ENCODE results near the gene SLC25A19. TPM values are rescaled to one million over a fixed set of nuclear protein-coding genes. Genes with fewer than 3 reads are reported as not detected.
A peak's percentile ranks its signal among the peaks of the same experiment; 100 is the strongest.
"Not testable (repeated sequence)": the region's sequence is repeated elsewhere in the genome, so short reads cannot be mapped to it uniquely, and the experiment has no call there.

The SLC25A19 gene
- total RNA-seq, 1 experiment from 2014 or later, result 7.3 TPM

GRCh38 chr17:75267411-75268232, 21.6 kb downstream of the SLC25A19 start:
- DNase-seq (ENCODE audit: low read depth), result no peak

DNA sequence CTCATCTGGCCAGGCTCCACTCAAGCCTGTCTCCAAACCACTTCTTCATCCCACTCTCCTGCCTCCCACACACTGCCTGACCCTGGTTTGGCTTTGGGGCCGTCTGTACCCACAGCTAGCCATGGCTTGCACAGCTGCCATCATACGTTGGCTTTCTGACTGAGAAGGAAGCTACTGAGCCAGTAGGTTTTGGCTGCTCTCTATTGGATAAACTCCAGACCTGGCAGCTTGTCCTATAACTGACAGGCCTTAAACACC, 22.2 kb downstream of the SLC25A19 start:
- no peak for DNase-seq (ENCODE audit: low read depth)

DNA sequence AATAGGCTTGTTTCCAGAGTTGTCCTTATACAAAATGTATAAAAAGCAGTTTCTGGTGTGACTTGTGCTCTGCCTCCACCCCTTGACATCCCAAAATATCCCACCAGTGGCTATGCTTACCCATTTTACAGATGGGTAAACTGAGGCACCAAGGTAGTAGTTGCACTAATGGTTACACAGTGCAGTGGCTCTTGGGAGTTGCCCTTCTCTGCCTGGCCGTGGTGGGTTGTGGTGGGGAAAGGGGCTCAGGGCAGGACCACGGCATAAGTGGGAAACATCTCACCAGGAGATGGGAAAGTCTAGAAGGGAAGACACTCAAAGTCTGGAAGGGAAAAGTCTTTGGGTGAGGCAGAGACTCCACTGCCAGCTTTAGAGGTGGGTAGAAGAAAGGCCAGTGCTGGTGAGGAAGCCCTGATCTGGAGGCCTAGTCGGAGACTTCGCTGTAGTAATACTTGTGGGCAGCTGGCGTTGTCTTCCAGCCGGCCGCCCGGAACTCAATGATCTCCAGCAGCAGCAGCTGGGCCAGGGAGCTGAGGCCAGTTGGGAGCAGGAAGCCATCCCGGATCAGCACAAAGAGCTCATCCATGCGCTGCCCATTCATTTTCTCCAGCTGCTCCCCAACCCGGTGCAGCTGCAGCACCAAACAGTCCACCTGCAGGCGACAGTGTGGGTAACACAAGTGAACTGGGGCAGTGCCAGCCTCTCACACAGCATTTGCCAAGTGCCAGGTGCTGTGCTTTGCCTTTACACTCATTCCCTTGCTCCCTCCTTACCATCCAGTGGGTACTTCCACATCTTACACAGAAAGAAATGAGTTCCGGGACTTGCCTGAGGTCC, 22.7 kb downstream of the SLC25A19 start:
- DNase-seq (ENCODE audit: low read depth), result no peak

GRCh38 chr17:75265614-75266315, 23.5 kb downstream of the SLC25A19 start:
- DNase-seq (ENCODE audit: low read depth), result no peak

DNA sequence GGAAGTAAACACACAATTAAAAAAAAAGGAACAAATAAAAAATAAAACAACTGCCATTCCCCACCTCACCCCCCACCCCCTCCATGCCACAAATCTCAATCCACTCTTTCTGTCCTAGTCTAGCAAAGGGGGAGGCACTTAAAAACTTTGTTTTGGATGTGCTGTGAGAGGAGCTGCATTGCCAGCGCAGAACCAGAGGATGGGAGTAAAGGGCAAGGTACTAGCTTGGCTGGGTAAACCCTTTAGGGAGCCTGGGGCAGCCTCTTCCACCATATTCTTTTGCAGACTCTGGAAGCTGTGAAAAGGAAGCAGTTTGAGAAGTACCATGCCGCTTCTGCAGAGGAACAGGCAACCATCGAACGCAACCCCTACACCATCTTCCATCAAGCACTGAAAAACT, 26.2 kb downstream of the SLC25A19 start:
- DNase-seq (ENCODE audit: low read depth), result no peak

- DNase-seq (ENCODE audit: low read depth), result no peak
These were observed 27.1 kb downstream of the SLC25A19 start for GRCh38 chr17:75262112-75262606.

- DNase-seq (ENCODE audit: low read depth), result peak; percentile 87
These were observed 27.7 kb downstream of the SLC25A19 start, which contains the start of the genes GGA3 and MRPS7 for GRCh38 chr17:75261336-75262111. Gene GGA3 (minus strand): TSS chr17:75261606. CDS start chr17:75261587, 19 bp downstream. Gene MRPS7 (plus strand): TSS chr17:75261879. CDS start chr17:75261901, 22 bp downstream.

DNA sequence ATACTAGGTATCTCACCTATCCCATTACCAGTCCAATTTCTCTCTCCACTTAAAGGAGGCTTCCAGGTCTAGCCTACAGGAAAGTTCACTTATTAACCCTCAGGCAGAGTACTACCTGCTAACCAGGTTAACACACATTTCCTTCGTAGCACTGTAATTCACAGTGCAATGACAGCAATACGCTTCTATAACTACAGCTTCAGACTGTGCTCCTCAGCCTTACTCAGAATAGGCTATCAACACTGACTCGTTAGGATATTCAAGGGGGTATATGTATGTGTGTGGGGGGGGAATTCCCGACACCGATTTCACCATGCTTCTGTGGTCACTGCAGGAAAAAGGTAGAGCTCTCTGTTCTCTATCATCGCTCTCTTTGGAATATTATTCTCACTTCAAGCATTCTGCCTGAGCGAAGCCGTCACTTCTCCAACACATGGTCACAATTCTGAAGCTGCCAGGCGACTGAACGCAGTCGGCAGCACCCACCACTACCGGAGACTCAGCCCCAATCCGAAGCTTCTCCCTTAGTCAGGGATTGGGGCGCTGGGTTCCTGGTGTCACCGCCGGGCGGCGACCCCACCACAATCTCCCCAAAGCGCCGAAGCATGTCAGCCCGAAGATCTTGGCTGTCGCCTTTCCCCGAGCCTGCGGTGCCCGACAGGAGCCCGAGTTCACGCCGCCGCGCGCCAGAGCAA, 28.4 kb downstream of the SLC25A19 start:
- no peak for DNase-seq (ENCODE audit: low read depth)

GRCh38 chr17:75257228-75257627, 32.0 kb downstream of the SLC25A19 start:
- DNase-seq (ENCODE audit: low read depth), result not testable (repeated sequence)

DNA sequence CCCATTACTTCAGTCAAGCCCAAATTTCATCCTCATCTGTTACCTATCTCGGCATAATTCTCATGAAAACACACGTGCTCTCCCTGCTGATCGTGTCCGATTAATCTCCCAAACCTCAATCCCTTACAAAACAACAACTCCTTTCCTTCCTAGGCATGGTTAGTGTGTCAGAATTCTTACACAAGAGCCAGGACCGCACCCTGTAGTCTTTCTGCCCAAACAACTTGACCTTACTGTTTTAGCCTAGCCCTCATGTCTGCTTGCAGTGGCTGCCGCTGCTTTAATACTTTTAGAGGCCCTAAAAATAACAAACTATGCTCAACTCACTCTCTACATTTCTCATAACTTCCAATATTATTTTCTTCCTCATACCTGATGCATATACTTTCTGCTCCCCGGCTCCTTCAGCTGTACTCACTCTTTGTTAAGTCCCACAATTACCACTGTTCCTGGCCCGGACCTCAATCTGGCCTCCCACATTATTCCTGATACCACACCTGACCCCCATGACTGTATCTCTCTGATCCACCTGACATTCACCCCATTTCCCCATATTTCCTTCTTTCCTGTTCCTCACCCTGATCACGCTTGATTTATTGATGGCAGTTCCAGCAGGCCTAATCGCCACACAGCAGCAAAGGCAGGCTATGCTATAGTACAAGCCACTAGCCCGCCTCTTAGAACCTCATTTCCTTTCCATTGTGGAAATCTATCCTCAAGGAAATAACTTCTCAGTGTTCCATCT, 33.1 kb downstream of the SLC25A19 start:
- DNase-seq (ENCODE audit: low read depth), result not testable (repeated sequence)

GRCh38 chr17:75252039-75252816, 37.0 kb downstream of the SLC25A19 start:
- DNase-seq (ENCODE audit: low read depth), result no peak

DNA sequence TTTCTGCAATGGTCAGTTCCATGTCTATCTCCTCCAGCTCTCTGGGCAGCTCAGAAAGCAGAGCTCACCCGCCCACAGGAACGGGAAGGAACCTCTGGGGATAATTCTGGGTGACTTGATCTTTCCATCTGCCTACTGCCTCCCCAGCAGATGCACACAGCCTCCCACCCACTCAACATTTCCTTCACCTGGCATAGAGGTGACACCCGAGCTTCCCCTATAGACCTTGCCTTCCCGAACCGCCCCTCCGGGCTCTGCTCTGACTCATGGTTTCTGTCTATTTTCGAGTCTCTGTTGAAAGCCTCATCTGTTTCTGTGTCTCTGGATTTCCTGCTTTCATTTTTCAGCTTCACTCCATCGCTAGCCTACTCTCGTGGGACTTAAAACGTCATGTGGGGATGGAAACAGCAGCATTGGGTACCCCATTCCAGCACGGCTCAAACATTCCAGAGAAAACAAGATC, 39.2 kb downstream of the SLC25A19 start:
- DNase-seq (ENCODE audit: low read depth), result peak; percentile 75

DNA sequence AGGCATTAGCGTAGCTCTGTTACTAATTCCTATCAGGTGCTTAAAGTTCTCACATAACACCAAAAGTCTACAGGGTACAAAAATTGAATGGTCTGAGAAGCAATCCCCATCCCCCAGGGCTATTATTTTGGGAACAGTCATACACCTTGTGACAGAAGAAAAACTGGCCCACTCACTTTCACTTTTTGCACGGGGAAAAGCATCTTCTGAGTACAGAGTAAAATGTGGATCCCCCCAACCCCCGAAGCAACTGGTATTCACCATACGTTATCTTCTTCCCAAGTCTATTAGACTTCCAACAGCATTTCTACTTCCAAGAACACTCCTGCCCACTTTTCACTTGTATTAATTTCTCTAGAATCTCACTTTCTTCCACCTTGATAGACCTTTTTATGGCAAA, 39.7 kb downstream of the SLC25A19 start:
- DNase-seq (ENCODE audit: low read depth), result no peak

GRCh38 chr17:75246404-75246803, 42.8 kb downstream of the SLC25A19 start:
- DNase-seq (ENCODE audit: low read depth), result no peak

DNA sequence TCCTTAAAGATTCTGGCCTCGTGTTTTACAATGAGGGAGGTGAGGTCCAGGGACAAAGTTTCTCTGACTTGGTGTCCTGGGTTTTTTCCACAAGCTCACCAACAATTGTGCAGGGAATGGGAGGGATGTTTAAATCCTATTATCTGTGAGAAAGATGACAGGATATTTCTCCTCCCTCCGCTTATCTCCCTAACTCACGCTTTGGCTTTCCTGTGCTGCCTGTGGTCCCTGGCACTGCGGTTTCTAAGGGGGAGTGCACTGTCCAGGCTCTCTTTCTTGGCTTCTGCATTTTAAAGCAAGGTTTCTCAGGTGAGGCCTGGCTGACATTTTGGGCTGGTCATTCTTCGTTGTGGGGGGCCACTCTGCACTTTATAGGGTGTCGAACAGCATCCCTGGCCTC, 44.2 kb downstream of the SLC25A19 start:
- DNase-seq (ENCODE audit: low read depth), result no peak

- no peak for DNase-seq (ENCODE audit: low read depth)
These were observed 44.9 kb downstream of the SLC25A19 start for GRCh38 chr17:75244133-75244866.

GRCh38 chr17:75242461-75243042, 46.7 kb downstream of the SLC25A19 start:
- DNase-seq (ENCODE audit: low read depth), result no peak

DNA sequence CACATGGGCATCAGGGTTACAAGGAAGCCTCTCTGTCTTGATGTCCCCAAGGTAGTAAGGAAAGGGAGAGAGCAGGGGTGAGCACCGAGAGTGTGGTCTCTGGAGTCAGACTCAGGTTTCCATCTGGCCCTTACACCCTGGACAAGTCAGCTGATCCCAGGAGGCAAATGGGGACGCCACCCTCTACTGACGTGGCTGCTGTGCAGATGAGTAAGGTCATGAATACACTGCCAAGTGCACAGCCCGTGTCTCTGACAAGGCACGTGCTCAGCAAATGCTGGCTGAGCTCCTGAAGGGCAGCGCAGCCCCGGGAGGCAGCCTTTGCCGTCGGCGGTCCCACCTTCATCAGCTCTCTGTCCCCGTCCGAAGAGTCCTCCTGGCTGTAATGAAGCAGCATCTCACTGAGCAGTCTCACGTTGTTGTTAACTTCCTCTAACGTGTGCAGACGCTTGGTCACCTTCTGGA, 47.2 kb downstream of the SLC25A19 start:
- DNase-seq (ENCODE audit: low read depth), result peak; percentile 60

Measured in RPMI7951 (cell line).